22Rv1 (cell line): ENCODE measurements around the gene PMVK.

Source experiments
- ZFX ChIP-seq: fragments of 450-650 bp; IDR thresholded peaks from 2 replicates; pipeline ENCODE4 v1.6.1; 2017; ENCODE audit warnings: antibody characterized with exemption, borderline replicate concordance
- TF ChIP-seq, protein P1 (sequence below): fragments of 450-650 bp; IDR thresholded peaks from 2 replicates; pipeline ENCODE4 v1.5.1; 2017; ENCODE audit warnings: mild to moderate bottlenecking

DNA sequence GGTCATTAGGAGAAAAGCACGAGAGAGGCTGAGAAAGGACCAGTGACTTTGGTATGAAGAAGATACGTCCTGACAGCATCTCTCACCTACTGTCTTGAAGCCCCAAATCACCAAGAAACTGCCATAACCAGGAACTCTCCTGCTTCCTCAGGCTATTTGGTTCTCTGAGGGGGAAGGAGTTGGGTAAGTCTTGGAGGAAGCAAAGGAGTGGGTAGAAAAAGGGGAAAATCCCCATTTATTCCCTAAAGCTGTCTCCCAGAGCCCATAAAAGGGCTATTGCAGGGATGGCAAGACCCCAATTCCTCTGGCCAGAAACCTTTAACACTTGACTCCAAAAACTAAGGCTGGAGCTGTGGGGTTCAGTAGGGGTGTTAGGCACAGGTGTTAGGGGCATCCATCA lies 21.5 kb upstream of the PMVK start:
- TF ChIP-seq, protein P1, sequence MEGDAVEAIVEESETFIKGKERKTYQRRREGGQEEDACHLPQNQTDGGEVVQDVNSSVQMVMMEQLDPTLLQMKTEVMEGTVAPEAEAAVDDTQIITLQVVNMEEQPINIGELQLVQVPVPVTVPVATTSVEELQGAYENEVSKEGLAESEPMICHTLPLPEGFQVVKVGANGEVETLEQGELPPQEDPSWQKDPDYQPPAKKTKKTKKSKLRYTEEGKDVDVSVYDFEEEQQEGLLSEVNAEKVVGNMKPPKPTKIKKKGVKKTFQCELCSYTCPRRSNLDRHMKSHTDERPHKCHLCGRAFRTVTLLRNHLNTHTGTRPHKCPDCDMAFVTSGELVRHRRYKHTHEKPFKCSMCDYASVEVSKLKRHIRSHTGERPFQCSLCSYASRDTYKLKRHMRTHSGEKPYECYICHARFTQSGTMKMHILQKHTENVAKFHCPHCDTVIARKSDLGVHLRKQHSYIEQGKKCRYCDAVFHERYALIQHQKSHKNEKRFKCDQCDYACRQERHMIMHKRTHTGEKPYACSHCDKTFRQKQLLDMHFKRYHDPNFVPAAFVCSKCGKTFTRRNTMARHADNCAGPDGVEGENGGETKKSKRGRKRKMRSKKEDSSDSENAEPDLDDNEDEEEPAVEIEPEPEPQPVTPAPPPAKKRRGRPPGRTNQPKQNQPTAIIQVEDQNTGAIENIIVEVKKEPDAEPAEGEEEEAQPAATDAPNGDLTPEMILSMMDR: no peak
- TF ChIP-seq ZFX: no peak
